Tibial nerve (tissue), 4 donors: ENCODE measurements around the gene BCL2L11. TPM values are rescaled to one million over a fixed set of nuclear protein-coding genes. Genes with fewer than 3 reads are reported as not detected.

ENCODE experiments used
- DNase-seq, 2 donors: peaks; one replicate each; pipeline ENCODE4 v3.0.0-alpha.2; 2019; ENCODE audit warnings: low spot score in 2 of 2
- H3K27ac ChIP-seq, 4 donors: fragments of 200-600 bp; sonication (generic) in 3 of 4; one replicate each; pipeline ENCODE4 v1.5.1; 2017 to 2019; ENCODE audit warnings: mild to moderate bottlenecking in 1 of 4
- H3K27me3 ChIP-seq, 2 donors: fragments of 200-600 bp; sonication (generic) in 1 of 2; one replicate each; pipeline versions ENCODE4 v1.5.1 to v1.6.0; 2017 to 2019
- H3K36me3 ChIP-seq, 3 donors: fragments of 200-600 bp; sonication (generic); one replicate each; pipeline ENCODE4 v1.5.1; 2018 to 2019
- H3K4me1 ChIP-seq, 4 donors: fragments of 200-600 bp; sonication (generic) in 3 of 4; one replicate each; pipeline ENCODE4 v1.5.1; 2017 to 2019
- H3K4me3 ChIP-seq, 4 donors: fragments of 200-600 bp; sonication (generic) in 3 of 4; one replicate each; pipeline ENCODE4 v1.5.1; 2017 to 2019; ENCODE audit warnings: mild to moderate bottlenecking in 1 of 4, moderate library complexity in 1 of 4
- H3K9me3 ChIP-seq, 4 donors: fragments of 200-600 bp; sonication (generic) in 3 of 4; one replicate each; pipeline ENCODE4 v1.5.1; 2017 to 2019
- EP300 ChIP-seq, 2 donors: sonication (generic); formaldehyde crosslinking; IDR thresholded peaks; one replicate each; pipeline ENCODE4 v1.6.1; 2017; ENCODE audit warnings: antibody characterized with exemption in 2 of 2, mild to moderate bottlenecking in 1 of 2
- POLR2A ChIP-seq, 2 donors: fragments of 450-650 bp; IDR thresholded peaks; one replicate each; pipeline ENCODE4 v1.6.1; 2017; ENCODE audit warnings: antibody characterized with exemption in 2 of 2, mild to moderate bottlenecking in 2 of 2, moderate library complexity in 2 of 2
- WGBS, 2 donors: methylation state at CpG; one replicate each; pipeline ENCODE4 v1.1.5; 2018; 5-methylcytosine and 5-hydroxymethylcytosine counted together
- total RNA-seq, 4 donors: library from RNA; depleted of rRNA; stranded (reverse); fragments of >200 nt; gene quantifications; one replicate each; pipeline ENCODE4 v1.1.0, GENCODE V29; 2016
- TF ChIP-seq, protein P1 (sequence below), 5 experiments: fragments of 200-600 bp in 3 of 5; fragments of 450-650 bp in 2 of 5; sonication (generic) in 3 of 5; IDR thresholded peaks; one replicate each; pipeline ENCODE4 v1.5.1; 2016 to 2019; ENCODE audit warnings: antibody characterized with exemption in 5 of 5, mild to moderate bottlenecking in 3 of 5, moderate library complexity in 2 of 5

Gene BCL2L11
- total RNA-seq, 4 donors from 2014 or later, result 8.7 to 36.5 (median 25.8) TPM

DNA sequence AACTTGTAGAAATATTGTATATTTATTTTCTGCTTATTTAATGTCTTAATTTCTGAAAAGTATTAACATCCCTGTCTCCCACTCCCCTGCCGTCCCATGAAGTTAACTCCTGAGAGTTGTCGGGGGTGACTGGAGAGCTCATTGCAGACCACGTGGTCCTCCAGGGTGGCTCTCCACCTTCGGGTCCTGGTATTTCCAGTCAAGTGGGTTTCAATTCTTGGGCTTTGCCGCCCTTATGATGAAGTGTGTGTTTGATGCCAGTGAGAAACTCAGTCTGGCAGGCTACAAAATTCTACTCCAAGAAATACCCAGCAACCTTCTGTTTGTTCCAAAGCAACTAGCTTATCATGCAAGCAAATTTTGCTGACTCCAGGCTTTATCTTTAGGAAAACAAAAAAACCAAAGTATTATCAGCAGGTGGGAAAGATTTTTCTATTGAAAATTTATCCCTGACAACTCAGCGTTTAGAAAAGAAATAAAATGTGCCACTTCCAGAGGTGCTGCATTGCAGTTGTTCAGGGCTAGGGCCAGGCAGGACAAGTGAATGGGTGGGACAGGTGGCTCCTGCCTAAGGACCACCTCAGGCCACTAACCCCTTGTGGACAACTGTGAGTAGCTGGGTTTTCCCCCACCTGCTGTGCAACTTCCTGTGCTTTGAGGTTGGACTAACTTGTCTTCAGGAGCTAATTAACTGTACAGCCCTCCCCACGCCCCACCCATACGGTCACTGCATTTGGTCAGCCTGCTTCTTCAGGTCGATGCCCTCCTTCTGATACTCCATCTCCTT is 46.6 kb downstream of the BCL2L11 start:
- Histone ChIP-seq H3K4me1 (peaks cover 0 to 4% (median 0%) of the 10 kb centered on the region in 4 donors), H3K4me3 (no peak overlapping the region), H3K36me3 (peaks cover 0 to 28% (median 0%) of the 10 kb centered on the region in 3 donors), H3K27ac (no peak overlapping the region), H3K9me3 (no peaks in the 10 kb centered on the region), H3K27me3 (no peaks in the 10 kb centered on the region)
- TF ChIP-seq, protein P1, sequence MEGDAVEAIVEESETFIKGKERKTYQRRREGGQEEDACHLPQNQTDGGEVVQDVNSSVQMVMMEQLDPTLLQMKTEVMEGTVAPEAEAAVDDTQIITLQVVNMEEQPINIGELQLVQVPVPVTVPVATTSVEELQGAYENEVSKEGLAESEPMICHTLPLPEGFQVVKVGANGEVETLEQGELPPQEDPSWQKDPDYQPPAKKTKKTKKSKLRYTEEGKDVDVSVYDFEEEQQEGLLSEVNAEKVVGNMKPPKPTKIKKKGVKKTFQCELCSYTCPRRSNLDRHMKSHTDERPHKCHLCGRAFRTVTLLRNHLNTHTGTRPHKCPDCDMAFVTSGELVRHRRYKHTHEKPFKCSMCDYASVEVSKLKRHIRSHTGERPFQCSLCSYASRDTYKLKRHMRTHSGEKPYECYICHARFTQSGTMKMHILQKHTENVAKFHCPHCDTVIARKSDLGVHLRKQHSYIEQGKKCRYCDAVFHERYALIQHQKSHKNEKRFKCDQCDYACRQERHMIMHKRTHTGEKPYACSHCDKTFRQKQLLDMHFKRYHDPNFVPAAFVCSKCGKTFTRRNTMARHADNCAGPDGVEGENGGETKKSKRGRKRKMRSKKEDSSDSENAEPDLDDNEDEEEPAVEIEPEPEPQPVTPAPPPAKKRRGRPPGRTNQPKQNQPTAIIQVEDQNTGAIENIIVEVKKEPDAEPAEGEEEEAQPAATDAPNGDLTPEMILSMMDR (IDR thresholded peaks at IDR 0.05), result no peak
- no peak for DNase-seq
- 92% methylated on average over 9 of the region's 9 CpGs for WGBS, 2 donors

- Histone ChIP-seq H3K27ac (no peak overlapping the region), H3K4me3 (no peak overlapping the region), H3K4me1 (no peaks in the 10 kb centered on the region), H3K27me3 (no peaks in the 10 kb centered on the region), H3K36me3 (peaks cover 0 to 28% (median 0%) of the 10 kb centered on the region in 3 donors), H3K9me3 (no peaks in the 10 kb centered on the region)
- 93 to 94% methylated on average over 4 of the region's 4 CpGs for WGBS, 2 donors
- DNase-seq, result no peak
- no peak for TF ChIP-seq EP300 (IDR thresholded peaks at IDR 0.05)
- TF ChIP-seq, protein P1 (IDR thresholded peaks at IDR 0.05), result no peak
- TF ChIP-seq POLR2A (IDR thresholded peaks at IDR 0.05), result no peak
Measured at GRCh38 chr2:111167863-111168162, 47.1 kb downstream of the BCL2L11 start.

- Histone ChIP-seq H3K27ac (no peak overlapping the region), H3K4me1 (no peaks in the 10 kb centered on the region), H3K36me3 (peaks cover 0 to 28% (median 0%) of the 10 kb centered on the region in 3 donors), H3K27me3 (no peaks in the 10 kb centered on the region), H3K9me3 (no peaks in the 10 kb centered on the region), H3K4me3 (no peak overlapping the region)
- peak in 1 of 2 donors; percentile 15 for DNase-seq
- 46 to 55% methylated on average over 9 of the region's 9 CpGs for WGBS, 2 donors
- TF ChIP-seq POLR2A (IDR thresholded peaks at IDR 0.05), result no peak
- TF ChIP-seq, protein P1 (IDR thresholded peaks at IDR 0.05), result no peak
- TF ChIP-seq EP300 (IDR thresholded peaks at IDR 0.05), result no peak
Measured at GRCh38 chr2:111168528-111169239, 48.0 kb downstream of the BCL2L11 start.

GRCh38 chr2:111169268-111169667 is 48.6 kb downstream of the BCL2L11 start:
- WGBS, 2 donors, result 68 to 84% methylated on average over 2 of the region's 2 CpGs
- Histone ChIP-seq H3K27ac (no peak overlapping the region), H3K27me3 (no peaks in the 10 kb centered on the region), H3K9me3 (no peaks in the 10 kb centered on the region), H3K4me1 (no peaks in the 10 kb centered on the region), H3K36me3 (peaks cover 0 to 24% (median 0%) of the 10 kb centered on the region in 3 donors), H3K4me3 (no peak overlapping the region)
- TF ChIP-seq EP300 (IDR thresholded peaks at IDR 0.05) (no peak), POLR2A (IDR thresholded peaks at IDR 0.05) (no peak)
- TF ChIP-seq, protein P1 (IDR thresholded peaks at IDR 0.05), result no peak
- no peak for DNase-seq

GRCh38 chr2:111169924-111170323 is 49.2 kb downstream of the BCL2L11 start:
- WGBS, 2 donors, result 92% methylated on average over 3 of the region's 3 CpGs
- no peak for DNase-seq
- H3K4me1 ChIP-seq, result no peaks in the 10 kb centered on the region
- no peaks in the 10 kb centered on the region for H3K9me3 ChIP-seq
- no peak for TF ChIP-seq EP300 (IDR thresholded peaks at IDR 0.05)
- TF ChIP-seq, protein P1 (IDR thresholded peaks at IDR 0.05), result no peak
- no peak for TF ChIP-seq POLR2A (IDR thresholded peaks at IDR 0.05)
- no peak overlapping the region for H3K27ac ChIP-seq
- H3K36me3 ChIP-seq, result peaks cover 0 to 19% (median 0%) of the 10 kb centered on the region in 3 donors
- no peak overlapping the region for H3K4me3 ChIP-seq
- no peaks in the 10 kb centered on the region for H3K27me3 ChIP-seq
